ENCODE measurements around the gene UBA1. TPM values are rescaled to one million over a fixed set of nuclear protein-coding genes. Genes with fewer than 3 reads are reported as not detected.

Gene UBA1
- total and polyA plus RNA-seq, 2 of the 13 experiments (the other 11 are each of a cell fraction or from before 2014, with no cell fraction given), result 93.3 to 129 TPM

- Histone ChIP-seq H4K20me1 (ENCODE audit: insufficient read depth, low read length) (no peaks in the 10 kb centered on the region; the same call in 1 of the 2 replicates), H3K4me1 (ENCODE audit: insufficient read depth, low read length) (no peaks in the 10 kb centered on the region), H2AFZ (ENCODE audit: low read length) (no peak overlapping the region), H3K4me2 (ENCODE audit: low read depth, low read length) (no peak overlapping the region), H3K9ac (ENCODE audit: insufficient read depth, low read depth, low read length) (no peak overlapping the region), H3K27ac (ENCODE audit: extremely low read length, insufficient read depth, low read length) (no peak overlapping the region), H3K36me3 (replicated peaks in 1 of 2; ENCODE audit: control insufficient read depth in 1 of 2, insufficient read depth in 2 of 2, low read length in 2 of 2) (peaks cover 16 to 66% of the 10 kb centered on the region in 2 experiments; a peak in 4 of 5 replicates), H3K4me3 (replicated peaks in 1 of 3; ENCODE audit: insufficient read depth in 1 of 3, low read depth in 2 of 3, low read length in 3 of 3) (no peak overlapping the region), H3K27me3 (ENCODE audit: control insufficient read depth in 1 of 2, insufficient read depth in 2 of 2, low read length in 2 of 2) (no peaks in the 10 kb centered on the region), H3K9me3 (ENCODE audit: low read length) (no peaks in the 10 kb centered on the region), H3K79me2 (ENCODE audit: insufficient read depth, low read length) (no peaks in the 10 kb centered on the region)
- intact Hi-C loops (cut with micrococcal nuclease; ENCODE audit: unreplicated experiment), result no loop called here
- TF ChIP-seq TBX3 (IDR thresholded peaks at IDR 0.05; ENCODE audit: borderline replicate concordance) (no peak), ZNF33B (CRISPR knock-in tag; IDR thresholded peaks at IDR 0.05) (no peak), ZNF503 (CRISPR knock-in tag; IDR thresholded peaks at IDR 0.05) (no peak), ATAD3A (CRISPR knock-in tag; IDR thresholded peaks at IDR 0.05) (no peak), REL (CRISPR knock-in tag; conservative IDR thresholded peaks at IDR 0.05) (no peak), ZNF30 (CRISPR knock-in tag; IDR thresholded peaks at IDR 0.05) (no peak), ZNF550 (CRISPR knock-in tag; IDR thresholded peaks at IDR 0.05; ENCODE audit: borderline replicate concordance) (no peak), ZNF773 (CRISPR knock-in tag; IDR thresholded peaks at IDR 0.05; ENCODE audit: borderline replicate concordance) (no peak), ZFAT (CRISPR knock-in tag; conservative IDR thresholded peaks at IDR 0.05) (no peak), MED1 (CRISPR knock-in tag; IDR thresholded peaks at IDR 0.05) (no peak)
- BruUV-seq (replicated peaks), result no TSS peak
- FAIRE-seq (no peak), ATAC-seq (no peak), DNase-seq (ENCODE audit: low spot score) (no peak)
- ChIA-PET CTCF (ENCODE audit: low intra/inter-chr PET ratio, low total read pairs) (no interaction called here), POLR2A (interaction anchor here (3.0 kb wide), 1 partner anchor 8 kb away, joined by 9 read pairs; the partner anchor contains the start of gene CDK16)
- 97% methylated on average over 5 of the region's 16 CpGs for WGBS (ENCODE audit: low lambda C conversion rate)
- in situ Hi-C loops (cut with HindIII; ENCODE audit: extremely low pct_ligation_motif_present, low pct_unique_long_range_greater_than_20kb), result no loop called here
Observed at GRCh38 chrX:47209508-47210238, 16.0 kb downstream of the UBA1 start.
